Activated T-cell treated with anti-CD3 and anti-CD28 coated beads, Interleukin-2, amount 50 U/mL, for 72 hours (primary cell): ENCODE measurements around the gene XYLT2. TPM values are rescaled to one million over a fixed set of nuclear protein-coding genes. Genes with fewer than 3 reads are reported as not detected.
A peak's percentile ranks its signal among the peaks of the same experiment; 100 is the strongest.
"Not testable (repeated sequence)": the region's sequence is repeated elsewhere in the genome, so short reads cannot be mapped to it uniquely, and the experiment has no call there.

Experiments used
- ATAC-seq, 2 donors: fragments of 150-1000 bp; cut with Tn5 transposase; replicated peaks in 1 of 2; 2 replicates each; pipeline ENCODE4 v1.10.0; 2021; ENCODE audit warnings: moderate library complexity in 2 of 2, mild to moderate bottlenecking in 1 of 2
- DNase-seq, 2 donors: peaks; one replicate each; pipeline ENCODE4 v3.0.0; 2021 to 2022; ENCODE audit warnings: mixed read lengths in 1 of 2
- H3K27ac Mint-ChIP-seq: one replicate; pipeline ENCODE4 v1.8.0; 2022; ENCODE audit warnings: mild to moderate bottlenecking, moderate library complexity, mixed read lengths
- H3K27me3 Mint-ChIP-seq: one replicate; pipeline ENCODE4 v1.8.0; 2022; ENCODE audit warnings: low read depth, mixed read lengths
- H3K36me3 Mint-ChIP-seq, 2 donors: one replicate each; pipeline ENCODE4 v1.8.0; 2022; ENCODE audit warnings: mixed read lengths in 2 of 2, mild to moderate bottlenecking in 1 of 2; ENCODE audit not compliant: insufficient read depth in 2 of 2
- H3K4me1 Mint-ChIP-seq: one replicate; pipeline ENCODE4 v1.8.0; 2022; ENCODE audit warnings: low read depth, mixed read lengths
- H3K4me3 Mint-ChIP-seq, 2 donors: one replicate each; pipeline ENCODE4 v1.8.0; 2022; ENCODE audit warnings: mild to moderate bottlenecking in 2 of 2, mixed read lengths in 2 of 2, moderate library complexity in 2 of 2
- H3K9me3 Mint-ChIP-seq, 2 donors: one replicate each; pipeline ENCODE4 v1.8.0; 2022; ENCODE audit warnings: mixed read lengths in 2 of 2
- total RNA-seq, 2 donors: library from RNA; stranded (reverse); gene quantifications; one replicate each; pipeline ENCODE4 v1.2.3, GENCODE V29; 2022

The XYLT2 gene
- total RNA-seq, 2 donors from 2014 or later, result 24.2 to 43.8 TPM

DNA sequence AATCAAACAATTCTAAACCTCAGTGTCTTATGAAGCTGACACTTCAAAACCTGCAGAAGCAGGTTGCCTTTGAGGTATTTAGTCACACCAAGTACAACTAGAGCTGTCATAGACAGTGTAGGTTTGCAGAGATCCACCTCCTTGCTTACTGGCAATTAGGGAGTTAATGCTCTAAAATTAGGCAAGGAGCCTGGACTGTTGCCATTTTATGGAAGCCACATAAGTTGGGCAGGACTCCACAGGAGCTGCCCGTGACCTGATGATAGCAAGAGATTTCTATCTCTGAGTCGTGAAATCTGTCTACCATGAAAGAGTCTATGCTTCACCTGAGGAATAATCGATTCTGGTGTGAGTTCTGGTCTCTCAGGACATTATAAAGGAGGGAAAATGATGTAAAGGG, 36.0 kb downstream of the XYLT2 start:
- peak overlapping the region; percentile 8 for H3K27ac Mint-ChIP-seq
- DNase-seq (no peak), ATAC-seq (no peak)
- no peaks in the 10 kb centered on the region for H3K9me3 Mint-ChIP-seq
- no peak overlapping the region for H3K4me3 Mint-ChIP-seq
- H3K27me3 Mint-ChIP-seq, result no peaks in the 10 kb centered on the region
- H3K36me3 Mint-ChIP-seq, result peaks cover 6 to 34% of the 10 kb centered on the region in 2 donors
- no peaks in the 10 kb centered on the region for H3K4me1 Mint-ChIP-seq

DNA sequence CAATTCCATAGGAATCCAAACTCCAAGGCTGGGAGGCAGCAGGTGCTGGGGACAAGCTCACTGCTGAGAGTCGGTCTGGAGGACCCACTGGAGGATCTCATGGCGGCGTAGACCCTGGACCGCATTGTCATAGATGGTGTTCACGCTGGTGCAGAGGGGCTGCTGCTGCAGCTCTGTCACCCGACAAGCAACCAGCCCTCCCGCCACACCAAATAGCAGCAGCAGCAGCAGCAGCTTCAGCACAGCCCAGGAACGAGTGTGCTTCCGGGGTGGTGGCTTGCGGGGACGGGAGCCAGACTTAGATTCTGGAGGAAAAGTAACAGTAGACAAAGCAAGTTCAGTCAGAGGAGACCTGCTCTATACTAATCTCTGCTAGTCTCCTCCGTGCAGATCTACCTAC, 37.0 kb downstream of the XYLT2 start:
- peaks cover 7 to 38% of the 10 kb centered on the region in 2 donors for H3K36me3 Mint-ChIP-seq
- no peak overlapping the region for H3K4me3 Mint-ChIP-seq
- DNase-seq (no peak), ATAC-seq (no peak)
- no peaks in the 10 kb centered on the region for H3K9me3 Mint-ChIP-seq
- no peak overlapping the region for H3K27ac Mint-ChIP-seq
- no peaks in the 10 kb centered on the region for H3K4me1 Mint-ChIP-seq
- H3K27me3 Mint-ChIP-seq, result no peaks in the 10 kb centered on the region

DNA sequence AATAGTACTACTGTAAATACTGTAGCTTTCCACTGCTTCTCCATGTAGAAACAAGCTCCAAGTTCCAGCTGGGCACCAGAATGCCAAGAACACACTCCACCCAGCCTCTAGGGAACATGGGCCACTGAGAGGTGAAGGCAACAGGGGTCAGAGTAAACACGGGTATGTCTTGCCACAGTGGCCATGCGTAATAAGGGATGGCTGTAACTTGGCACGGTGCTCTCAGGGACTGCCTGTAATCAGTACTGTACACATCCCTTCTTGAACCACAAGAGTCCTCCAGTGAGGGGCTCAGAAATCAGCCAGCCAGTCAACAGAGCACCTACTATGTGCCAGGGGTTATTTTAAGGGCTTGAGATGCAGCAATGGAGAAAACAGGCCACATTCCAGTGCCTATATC, 40.6 kb downstream of the XYLT2 start:
- Mint-ChIP-seq H3K27ac (no peak overlapping the region), H3K27me3 (no peaks in the 10 kb centered on the region), H3K9me3 (no peaks in the 10 kb centered on the region), H3K4me1 (no peaks in the 10 kb centered on the region), H3K4me3 (no peak overlapping the region), H3K36me3 (peaks cover 9 to 39% of the 10 kb centered on the region in 2 donors)
- DNase-seq, result no peak
- ATAC-seq, result no peak

DNA sequence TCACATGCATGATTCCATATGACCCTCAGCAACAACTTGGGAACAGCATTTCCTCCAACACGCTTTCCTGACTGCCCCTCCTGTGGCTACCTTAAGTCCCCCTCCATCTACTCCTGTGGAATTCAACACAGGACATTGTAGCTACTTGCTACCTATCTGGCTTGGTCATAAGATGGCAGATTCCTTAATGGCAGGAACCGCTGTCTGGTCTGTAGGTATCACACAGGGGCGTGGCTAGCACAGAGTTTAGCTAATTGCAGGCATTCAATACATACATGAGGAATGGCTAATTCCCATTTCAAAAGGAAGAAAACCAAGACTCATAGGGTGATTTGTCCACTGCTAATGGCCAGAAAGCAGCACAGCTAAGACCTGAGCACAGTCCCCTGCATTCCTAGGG, 42.8 kb downstream of the XYLT2 start:
- Mint-ChIP-seq H3K9me3 (no peaks in the 10 kb centered on the region), H3K27ac (no peak overlapping the region), H3K4me3 (no peak overlapping the region), H3K36me3 (peaks cover 10 to 35% of the 10 kb centered on the region in 2 donors), H3K4me1 (peaks cover 6% of the 10 kb centered on the region), H3K27me3 (no peaks in the 10 kb centered on the region)
- ATAC-seq, result no peak
- no peak for DNase-seq

DNA sequence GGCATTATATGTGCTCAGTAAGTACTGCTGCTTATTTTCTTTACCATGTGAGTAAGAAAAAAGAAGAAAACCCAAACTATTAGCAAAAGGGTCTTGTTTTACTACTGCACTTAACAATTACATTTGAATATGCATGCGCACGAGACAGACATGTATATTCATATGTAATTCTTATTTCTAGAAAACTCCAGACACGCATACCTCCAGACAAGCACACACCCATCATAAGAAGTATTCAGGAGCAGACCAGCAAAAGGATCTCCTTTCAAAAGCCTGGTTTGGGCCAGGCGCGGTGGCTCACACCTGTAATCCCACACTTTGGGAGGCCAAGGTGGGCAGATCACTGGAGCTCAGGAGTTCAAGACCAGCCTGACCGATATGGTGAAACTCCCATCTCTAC, 43.6 kb downstream of the XYLT2 start:
- ATAC-seq (no peak), DNase-seq (no peak)
- no peaks in the 10 kb centered on the region for H3K9me3 Mint-ChIP-seq
- H3K36me3 Mint-ChIP-seq, result peaks cover 13 to 39% of the 10 kb centered on the region in 2 donors
- H3K4me1 Mint-ChIP-seq, result peaks cover 12% of the 10 kb centered on the region
- H3K27me3 Mint-ChIP-seq, result no peaks in the 10 kb centered on the region
- no peak overlapping the region for H3K27ac Mint-ChIP-seq
- no peak overlapping the region for H3K4me3 Mint-ChIP-seq

DNA sequence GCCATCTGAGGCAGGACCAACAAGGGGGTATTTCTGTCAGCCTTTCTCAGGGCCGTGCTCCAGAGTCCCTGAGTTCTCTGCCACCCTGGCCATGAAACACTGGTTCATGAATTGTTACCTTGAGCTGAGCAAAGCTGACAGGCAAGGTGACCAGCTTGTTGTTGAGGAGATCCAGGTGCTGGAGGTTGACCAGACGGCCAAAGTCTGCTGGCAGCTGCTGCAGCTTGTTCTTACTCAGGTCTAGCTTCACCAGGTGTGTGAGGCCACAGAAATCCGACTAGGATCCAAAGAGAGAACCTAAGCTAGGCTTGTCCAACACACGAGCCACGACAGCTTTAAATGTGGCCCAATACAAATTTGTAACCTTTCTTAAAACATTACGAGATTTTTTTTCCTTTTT, 46.7 kb downstream of the XYLT2 start:
- H3K36me3 Mint-ChIP-seq, result peaks cover 13 to 26% of the 10 kb centered on the region in 2 donors
- H3K4me3 Mint-ChIP-seq, result no peak overlapping the region
- no peak overlapping the region for H3K27ac Mint-ChIP-seq
- H3K4me1 Mint-ChIP-seq, result peaks cover 34% of the 10 kb centered on the region
- no peaks in the 10 kb centered on the region for H3K9me3 Mint-ChIP-seq
- ATAC-seq (no peak), DNase-seq (no peak)
- no peaks in the 10 kb centered on the region for H3K27me3 Mint-ChIP-seq

DNA sequence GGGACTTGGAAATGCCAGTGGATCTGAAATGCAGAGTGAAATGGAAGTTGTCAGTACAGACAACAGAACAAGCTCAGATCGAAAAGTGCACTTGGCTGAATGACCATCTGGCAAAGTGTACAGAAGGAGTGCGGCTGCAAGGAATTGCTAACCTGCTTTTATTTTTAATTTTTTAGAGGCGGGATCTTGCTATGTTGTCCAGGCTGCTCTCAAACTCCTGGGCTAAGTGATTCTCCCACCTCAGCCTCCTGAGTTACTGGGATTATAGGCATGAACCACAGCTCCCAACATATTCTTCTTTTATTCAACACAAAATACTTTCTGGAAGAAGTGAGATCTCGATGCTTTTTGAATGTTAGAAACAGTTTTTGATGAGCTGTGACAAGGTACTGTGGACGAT, 47.8 kb downstream of the XYLT2 start:
- no peaks in the 10 kb centered on the region for H3K27me3 Mint-ChIP-seq
- H3K27ac Mint-ChIP-seq, result no peak overlapping the region
- no peaks in the 10 kb centered on the region for H3K9me3 Mint-ChIP-seq
- peaks cover 38% of the 10 kb centered on the region for H3K4me1 Mint-ChIP-seq
- no peak for ATAC-seq
- no peak for DNase-seq
- no peak overlapping the region for H3K4me3 Mint-ChIP-seq
- H3K36me3 Mint-ChIP-seq, result peaks cover 7 to 26% of the 10 kb centered on the region in 2 donors

DNA sequence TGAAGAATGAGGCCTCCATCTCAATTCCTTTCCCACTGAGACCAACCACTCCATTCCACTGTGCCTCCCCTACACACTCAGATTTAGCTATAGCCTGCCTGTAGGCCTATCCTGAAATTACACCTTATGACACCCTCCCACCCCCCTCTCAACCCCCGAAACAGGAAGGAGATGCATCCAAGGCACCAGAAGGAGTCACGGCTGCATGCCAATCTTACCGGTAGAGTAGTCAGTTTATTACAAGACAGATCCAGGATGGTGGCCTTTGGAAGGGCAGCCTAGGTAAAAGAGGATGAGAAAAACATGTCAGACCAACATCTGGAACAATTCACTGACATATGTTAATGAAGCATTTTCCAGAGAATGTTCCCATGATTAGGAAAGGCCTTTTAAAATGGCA, 48.8 kb downstream of the XYLT2 start:
- H3K4me3 Mint-ChIP-seq, result peak overlapping the region; percentile 82 to 98
- ATAC-seq (no peak), DNase-seq (no peak)
- peaks cover 38% of the 10 kb centered on the region for H3K4me1 Mint-ChIP-seq
- H3K27ac Mint-ChIP-seq, result peak overlapping the region; percentile 83
- no peaks in the 10 kb centered on the region for H3K27me3 Mint-ChIP-seq
- H3K9me3 Mint-ChIP-seq, result no peaks in the 10 kb centered on the region
- peaks cover 7 to 23% of the 10 kb centered on the region in 2 donors for H3K36me3 Mint-ChIP-seq

DNA sequence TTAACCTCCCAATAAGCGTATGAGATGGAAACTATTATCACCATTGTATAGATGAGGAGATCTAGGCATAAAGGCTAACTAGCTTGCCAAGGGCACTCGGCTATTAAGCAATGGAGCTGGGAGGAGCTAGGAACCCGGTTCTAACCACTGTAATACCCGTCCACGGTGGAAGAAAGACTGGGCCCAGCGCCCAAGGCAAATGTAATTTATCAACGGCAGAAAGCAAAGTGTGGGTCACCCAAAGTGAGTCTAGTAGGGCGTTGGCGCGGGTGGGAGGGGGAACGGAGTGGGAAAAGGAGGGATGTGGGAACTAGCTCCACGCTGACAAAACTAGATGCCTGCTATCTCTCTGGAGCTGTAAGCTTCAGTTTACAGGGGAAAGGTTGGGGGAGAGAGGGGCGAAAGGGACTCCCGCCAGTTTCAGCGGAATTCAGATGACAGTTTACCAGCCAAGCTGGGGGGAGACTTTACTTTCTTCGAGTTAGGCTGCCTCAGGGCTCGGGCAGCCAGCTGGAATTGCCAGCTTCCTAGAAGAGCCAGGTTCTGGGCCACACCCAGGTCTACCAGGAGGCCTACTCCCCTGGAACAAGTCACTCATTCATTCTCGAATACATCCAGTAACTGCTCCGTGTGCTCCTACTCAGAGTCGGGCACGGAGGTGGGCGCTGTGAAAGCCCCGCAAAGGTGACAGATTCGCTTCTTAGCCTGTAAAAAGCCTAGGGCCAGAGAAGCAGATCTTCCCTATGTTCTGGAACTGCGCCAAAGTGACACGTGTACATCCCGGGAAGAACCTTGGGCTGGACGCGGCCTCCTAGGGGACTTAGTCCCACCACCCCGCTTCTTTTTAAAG, 50.6 kb downstream of the XYLT2 start:
- DNase-seq (peak; percentile 16 to 22), ATAC-seq (peak; percentile 22 to 30)
- H3K27ac Mint-ChIP-seq, result peak overlapping the region; percentile 84
- H3K9me3 Mint-ChIP-seq, result no peaks in the 10 kb centered on the region
- no peaks in the 10 kb centered on the region for H3K27me3 Mint-ChIP-seq
- H3K4me3 Mint-ChIP-seq, result peak overlapping the region; percentile 82 to 98
- H3K4me1 Mint-ChIP-seq, result peaks cover 38% of the 10 kb centered on the region
- H3K36me3 Mint-ChIP-seq, result peaks cover 7 to 18% of the 10 kb centered on the region in 2 donors

DNA sequence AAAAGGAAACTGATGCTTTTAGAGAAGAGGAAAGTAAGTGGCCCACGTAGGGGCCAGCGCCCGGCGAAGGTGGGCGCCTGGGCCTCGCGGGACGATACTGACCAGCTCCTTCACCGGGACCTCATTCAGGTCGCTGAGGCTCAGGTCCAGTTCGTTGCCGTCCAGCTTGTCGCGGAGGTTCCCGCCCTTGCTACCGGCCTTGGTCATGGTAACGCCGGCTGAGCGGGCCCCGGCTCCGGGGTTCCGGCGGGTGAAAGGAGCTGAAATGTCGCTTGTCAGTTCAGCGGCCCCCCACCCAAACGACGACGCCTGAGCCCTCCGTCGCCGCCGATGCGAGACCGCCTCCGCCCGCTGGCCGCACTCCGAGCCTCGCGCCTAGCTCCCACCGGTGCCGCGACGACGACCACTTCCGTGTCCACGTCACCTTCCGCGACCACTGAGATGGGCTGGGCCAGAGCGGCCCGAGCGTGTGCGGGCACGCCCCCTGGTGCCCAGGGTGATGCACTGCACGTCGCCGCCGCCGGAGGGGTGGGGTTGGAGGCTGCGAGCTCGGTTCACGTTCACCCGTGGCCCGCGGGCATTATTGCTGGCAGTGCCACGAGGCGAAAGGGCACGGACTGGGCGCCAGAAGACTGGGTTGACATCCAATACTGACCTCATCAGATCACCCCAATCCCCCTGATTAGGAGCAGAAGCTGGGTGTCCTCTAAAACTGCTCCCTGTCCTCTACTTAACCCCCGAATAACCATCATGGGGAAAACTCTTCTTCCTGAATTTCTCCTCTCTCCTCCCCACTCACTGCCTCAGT, 51.4 kb downstream of the XYLT2 start, which contains the start of gene LRRC59:
TSS of gene LRRC59 (minus strand) at position 413 of the 808 bp plus-strand sequence. CDS start at position 207, 206 bp downstream.
- peak; percentile 99 for ATAC-seq
- DNase-seq, result peak; percentile 95 to 98
- Mint-ChIP-seq H3K27me3 (no peaks in the 10 kb centered on the region), H3K4me1 (peaks cover 38% of the 10 kb centered on the region), H3K36me3 (peaks cover 7 to 18% of the 10 kb centered on the region in 2 donors), H3K9me3 (no peaks in the 10 kb centered on the region), H3K4me3 (peak within 1 kb of the TSS; percentile 82 to 98), H3K27ac (peak within 1 kb of the TSS; percentile 51)

DNA sequence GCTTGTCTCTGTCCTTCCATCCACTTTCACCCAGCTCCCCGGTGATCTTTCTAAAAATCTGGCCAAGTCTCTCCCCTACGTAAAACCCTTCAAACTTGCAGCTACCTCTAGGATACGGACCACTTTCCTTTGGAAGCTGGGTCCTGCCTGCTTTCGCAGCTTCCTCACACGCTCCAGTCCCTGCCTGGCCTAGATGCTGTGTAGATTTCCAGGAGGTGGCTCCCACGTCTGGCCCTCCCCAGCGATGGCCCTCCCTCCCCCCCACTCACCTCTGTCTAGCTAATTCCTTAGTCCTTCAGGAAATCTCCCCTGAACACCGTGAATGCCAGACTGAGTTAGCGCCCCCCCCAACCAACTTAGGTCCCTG, 52.0 kb downstream of the XYLT2 start:
- H3K36me3 Mint-ChIP-seq, result peaks cover 7 to 18% of the 10 kb centered on the region in 2 donors

DNA sequence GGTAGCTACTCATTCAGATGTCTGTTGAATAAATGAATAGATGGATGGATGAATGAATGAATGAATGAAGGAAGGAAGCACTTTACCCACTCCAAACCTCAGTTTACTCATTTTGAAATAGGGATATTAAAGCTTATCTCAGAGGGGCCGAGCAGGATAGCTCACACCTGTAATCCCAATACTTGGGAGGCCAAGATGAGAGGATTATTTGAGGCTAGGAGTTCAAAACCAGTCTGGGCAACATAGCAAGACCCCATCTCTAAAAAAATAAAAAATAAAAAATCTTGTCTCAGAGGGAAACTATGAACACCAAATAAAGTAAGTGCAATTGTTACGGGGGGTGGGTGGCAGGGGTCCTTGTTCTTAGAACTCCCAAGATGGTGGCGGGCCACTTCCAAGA, 52.7 kb downstream of the XYLT2 start:
- not testable (repeated sequence) for H3K27me3 Mint-ChIP-seq, DNase-seq, ATAC-seq, H3K9me3 Mint-ChIP-seq, H3K27ac Mint-ChIP-seq, H3K4me3 Mint-ChIP-seq
- Mint-ChIP-seq H3K4me1 (peaks cover 31% of the 10 kb centered on the region), H3K36me3 (peaks cover 4 to 12% of the 10 kb centered on the region in 2 donors)

More for the DNA sequence above, 52.0 kb downstream of the XYLT2 start:
- Mint-ChIP-seq H3K4me1 (peaks cover 37% of the 10 kb centered on the region), H3K27me3 (no peaks in the 10 kb centered on the region), H3K27ac (peak overlapping the region; percentile 51), H3K4me3 (peak overlapping the region; percentile 82 to 98), H3K9me3 (no peaks in the 10 kb centered on the region)
- DNase-seq (no peak), ATAC-seq (no peak)

DNA sequence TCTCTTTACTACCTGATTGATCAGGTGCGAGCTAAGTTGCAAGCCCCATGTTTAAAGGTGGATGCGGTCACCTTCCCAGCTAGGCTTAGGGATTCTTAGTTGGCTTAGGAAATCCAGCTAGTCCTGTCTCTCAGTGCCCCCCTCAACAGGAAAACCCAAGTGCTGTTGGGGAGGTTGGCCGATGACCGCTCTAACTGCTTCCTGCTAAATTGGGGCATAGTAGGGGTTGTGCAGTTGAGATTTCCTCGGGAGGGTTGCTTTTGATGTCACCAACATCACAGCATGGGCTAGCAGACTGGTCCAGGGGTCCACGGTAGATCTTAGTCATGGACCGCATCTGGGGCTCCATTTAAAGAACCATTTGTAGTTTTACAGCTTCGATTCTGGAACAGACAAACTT, 53.7 kb downstream of the XYLT2 start:
- DNase-seq, H3K36me3 Mint-ChIP-seq, H3K27me3 Mint-ChIP-seq, H3K9me3 Mint-ChIP-seq, H3K27ac Mint-ChIP-seq, ATAC-seq, H3K4me3 Mint-ChIP-seq: not testable (repeated sequence)
- peaks cover 25% of the 10 kb centered on the region for H3K4me1 Mint-ChIP-seq
